Uterus (tissue), 4 donors: ENCODE measurements around the gene OR10A5. TPM values are rescaled to one million over a fixed set of nuclear protein-coding genes. Genes with fewer than 3 reads are reported as not detected.
"Not testable (repeated sequence)": the region's sequence is repeated elsewhere in the genome, so short reads cannot be mapped to it uniquely, and the experiment has no call there.

Experiments
- DNase-seq, 2 donors: peaks; one replicate each; pipeline ENCODE4 v3.0.0-alpha.2; 2019 to 2020
- H3K27ac ChIP-seq, 2 donors: fragments of 200-600 bp; sonication (generic); 1 replicate in 1 of 2; 2 replicates in 1 of 2; pipeline ENCODE4 v1.5.1; 2016 to 2018
- H3K27me3 ChIP-seq, 2 donors: fragments of 200-600 bp; sonication (generic); one replicate each; pipeline ENCODE4 v1.5.1; 2018 to 2019; ENCODE audit warnings: control low read depth in 1 of 2
- H3K36me3 ChIP-seq, 2 donors: fragments of 200-600 bp; sonication (generic); one replicate each; pipeline ENCODE4 v1.5.1; 2019; ENCODE audit warnings: control low read depth in 1 of 2
- H3K4me1 ChIP-seq, 2 donors: fragments of 200-600 bp; sonication (generic); one replicate each; pipeline ENCODE4 v1.5.1; 2018 to 2019; ENCODE audit warnings: control low read depth in 1 of 2
- H3K4me3 ChIP-seq, 2 donors: fragments of 200-600 bp; sonication (generic); 1 replicate in 1 of 2; 2 replicates in 1 of 2; pipeline ENCODE4 v1.5.1; 2018 to 2019; ENCODE audit warnings: mild to moderate bottlenecking in 1 of 2
- H3K9me3 ChIP-seq, 2 donors: fragments of 200-600 bp; sonication (generic); one replicate each; pipeline ENCODE4 v1.5.1; 2019; ENCODE audit warnings: control low read depth in 1 of 2
- POLR2A ChIP-seq, 2 donors: fragments of 450-650 bp; IDR thresholded peaks; one replicate each; pipeline ENCODE4 v1.6.1; 2016; ENCODE audit warnings: antibody characterized with exemption in 2 of 2, mild to moderate bottlenecking in 1 of 2, moderate library complexity in 1 of 2
- intact Hi-C: fragments of 100-400 bp; cut with DNase I; formaldehyde crosslinking; loops from one replicate; pipeline ENCODE4 v1.15.1; 2023; ENCODE audit warnings: low total_unique reads
- total RNA-seq, 4 donors: library from RNA; depleted of rRNA in 3 of 4; stranded (reverse); fragments of >200 nt in 3 of 4; gene quantifications; one replicate each; pipeline versions ENCODE4 v1.1.0 to v1.2.4, GENCODE V29; 2014 to 2023
- TF ChIP-seq, protein P1 (sequence below), 4 experiments: fragments of 200-600 bp in 2 of 4; fragments of 450-650 bp in 2 of 4; sonication (generic) in 2 of 4; IDR thresholded peaks; one replicate each; pipeline ENCODE4 v1.5.1; 2016 to 2019; ENCODE audit warnings: antibody characterized with exemption in 4 of 4, mild to moderate bottlenecking in 2 of 4, moderate library complexity in 1 of 4
- donor health status: DM: yes; HTN: yes; CAD: no.

The OR10A5 gene, protein sequence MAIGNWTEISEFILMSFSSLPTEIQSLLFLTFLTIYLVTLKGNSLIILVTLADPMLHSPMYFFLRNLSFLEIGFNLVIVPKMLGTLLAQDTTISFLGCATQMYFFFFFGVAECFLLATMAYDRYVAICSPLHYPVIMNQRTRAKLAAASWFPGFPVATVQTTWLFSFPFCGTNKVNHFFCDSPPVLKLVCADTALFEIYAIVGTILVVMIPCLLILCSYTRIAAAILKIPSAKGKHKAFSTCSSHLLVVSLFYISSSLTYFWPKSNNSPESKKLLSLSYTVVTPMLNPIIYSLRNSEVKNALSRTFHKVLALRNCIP
- not detected for total RNA-seq

DNA sequence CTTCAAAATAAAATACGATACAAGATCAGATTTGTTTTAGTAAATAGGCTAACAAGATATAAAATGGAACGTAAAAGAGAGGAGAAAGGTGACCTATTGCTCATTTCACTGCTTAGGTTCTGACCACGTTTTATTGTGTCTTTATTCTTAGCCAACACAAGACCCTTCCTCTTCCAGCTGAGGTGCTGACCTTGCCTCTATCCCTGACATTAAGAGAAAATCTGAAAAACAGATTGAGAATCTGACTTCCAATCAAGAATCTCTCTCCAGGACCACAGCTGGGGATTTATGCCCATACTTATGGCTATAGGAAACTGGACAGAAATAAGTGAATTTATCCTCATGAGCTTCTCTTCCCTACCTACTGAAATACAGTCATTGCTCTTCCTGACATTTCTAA is at the start of gene OR10A5:
OR10A5 (plus strand) TSS at position 301 of the 400 bp plus-strand sequence; CDS start at position 301, 0 bp downstream.
- no peak for DNase-seq
- intact Hi-C loops, result no loop called here
- H3K36me3 ChIP-seq, result no peaks in the 10 kb centered on the region

DNA sequence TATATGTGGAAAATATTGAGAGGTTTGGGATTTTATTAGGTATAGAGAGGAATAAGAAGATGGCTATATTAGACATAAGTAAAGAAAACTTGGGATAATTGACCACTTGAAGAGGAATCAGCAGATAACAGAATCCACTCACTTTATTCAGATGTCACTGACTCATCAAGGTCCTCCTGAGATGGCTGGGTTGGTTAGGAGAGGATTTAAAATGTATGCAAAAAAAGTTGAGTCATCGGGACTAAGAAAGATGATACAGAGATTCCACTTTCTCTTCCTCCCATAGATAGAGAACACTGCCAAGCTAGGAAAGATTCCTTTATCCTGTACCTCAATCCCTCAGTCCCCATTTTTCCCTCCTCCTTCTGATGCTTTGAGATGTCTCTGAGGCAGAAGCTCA is 46.1 kb upstream of the OR10A5 start, which contains the start of gene OR6A2:
OR6A2 (minus strand) TSS at position 288 of the 400 bp plus-strand sequence. CDS start 3,981 bp downstream, outside the sequence.
- intact Hi-C loops, result no loop called here
- Histone ChIP-seq H3K9me3 (peaks cover 0 to 3% of the 10 kb centered on the region in 2 donors), H3K27me3 (no peaks in the 10 kb centered on the region), H3K4me3 (no peak within 1 kb of the TSS), H3K4me1 (no peaks in the 10 kb centered on the region), H3K36me3 (no peaks in the 10 kb centered on the region), H3K27ac (no peak within 1 kb of the TSS)
- no peak for DNase-seq
- TF ChIP-seq, protein P1, sequence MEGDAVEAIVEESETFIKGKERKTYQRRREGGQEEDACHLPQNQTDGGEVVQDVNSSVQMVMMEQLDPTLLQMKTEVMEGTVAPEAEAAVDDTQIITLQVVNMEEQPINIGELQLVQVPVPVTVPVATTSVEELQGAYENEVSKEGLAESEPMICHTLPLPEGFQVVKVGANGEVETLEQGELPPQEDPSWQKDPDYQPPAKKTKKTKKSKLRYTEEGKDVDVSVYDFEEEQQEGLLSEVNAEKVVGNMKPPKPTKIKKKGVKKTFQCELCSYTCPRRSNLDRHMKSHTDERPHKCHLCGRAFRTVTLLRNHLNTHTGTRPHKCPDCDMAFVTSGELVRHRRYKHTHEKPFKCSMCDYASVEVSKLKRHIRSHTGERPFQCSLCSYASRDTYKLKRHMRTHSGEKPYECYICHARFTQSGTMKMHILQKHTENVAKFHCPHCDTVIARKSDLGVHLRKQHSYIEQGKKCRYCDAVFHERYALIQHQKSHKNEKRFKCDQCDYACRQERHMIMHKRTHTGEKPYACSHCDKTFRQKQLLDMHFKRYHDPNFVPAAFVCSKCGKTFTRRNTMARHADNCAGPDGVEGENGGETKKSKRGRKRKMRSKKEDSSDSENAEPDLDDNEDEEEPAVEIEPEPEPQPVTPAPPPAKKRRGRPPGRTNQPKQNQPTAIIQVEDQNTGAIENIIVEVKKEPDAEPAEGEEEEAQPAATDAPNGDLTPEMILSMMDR (IDR thresholded peaks at IDR 0.05), result no peak
- TF ChIP-seq POLR2A (IDR thresholded peaks at IDR 0.05), result no peak

More for the DNA sequence above, at the start of gene OR10A5:
- H3K4me3 ChIP-seq, result no peak within 1 kb of the TSS
- H3K9me3 ChIP-seq, result no peaks in the 10 kb centered on the region
- no peaks in the 10 kb centered on the region for H3K27me3 ChIP-seq
- H3K4me1 ChIP-seq, result no peaks in the 10 kb centered on the region
- no peak for TF ChIP-seq POLR2A (IDR thresholded peaks at IDR 0.05)
- TF ChIP-seq, protein P1 (IDR thresholded peaks at IDR 0.05), result no peak
- no peak within 1 kb of the TSS for H3K27ac ChIP-seq

DNA sequence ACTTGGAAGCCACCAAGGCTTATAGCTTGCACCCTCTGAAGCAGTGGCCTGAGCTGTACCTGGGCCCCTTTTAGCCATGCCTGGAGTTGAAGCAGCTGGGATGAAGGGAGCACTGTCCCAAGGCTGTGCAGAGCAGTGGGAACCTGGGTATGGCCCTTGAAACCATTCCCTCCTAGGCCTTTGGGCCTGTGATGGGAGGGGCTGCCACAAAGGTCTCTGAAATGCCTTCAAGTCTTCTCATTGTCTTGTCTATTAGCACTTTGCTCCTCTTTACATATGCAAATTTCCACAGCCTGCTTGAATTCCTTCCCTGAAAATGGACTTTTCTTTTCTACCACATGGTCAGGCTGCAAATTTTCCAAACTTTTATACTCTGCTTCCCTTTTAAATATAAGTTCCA is 44.4 kb upstream of the OR10A5 start:
- not testable (repeated sequence) for DNase-seq

DNA sequence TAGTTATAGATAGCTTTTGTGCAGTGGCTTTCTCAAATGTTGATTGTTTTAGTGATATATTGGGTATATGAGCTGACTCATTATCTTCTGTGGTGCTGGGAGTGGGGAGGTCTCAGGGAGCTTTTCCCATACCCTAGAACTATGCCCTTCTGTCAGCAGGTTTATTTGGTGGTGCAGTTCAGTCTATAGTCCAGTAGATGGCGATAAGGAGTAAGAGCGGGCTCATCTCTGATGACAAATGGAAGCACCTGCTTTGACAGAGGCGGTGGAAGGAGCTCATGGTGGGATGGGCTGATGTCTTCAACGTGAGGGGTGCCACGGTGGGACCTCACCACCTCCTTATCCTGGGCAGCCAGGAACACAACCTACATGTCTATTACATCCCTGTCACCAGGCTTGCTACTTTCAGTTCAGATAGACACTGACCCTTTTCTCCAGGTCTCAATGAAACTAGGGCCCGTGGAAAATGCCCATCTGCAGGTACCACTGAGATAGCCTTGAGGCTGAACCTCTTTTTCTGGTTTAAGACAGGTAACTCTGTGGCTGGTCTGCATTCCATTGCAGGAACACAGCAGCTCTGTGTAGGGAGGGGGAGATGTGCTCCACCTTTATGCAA is 33.0 kb upstream of the OR10A5 start:
- DNase-seq, result no peak
- no peak for TF ChIP-seq POLR2A (IDR thresholded peaks at IDR 0.05)
- TF ChIP-seq, protein P1 (IDR thresholded peaks at IDR 0.05), result peak; percentile 57 to 67 (median 60)
- Histone ChIP-seq H3K4me3 (no peak overlapping the region), H3K9me3 (no peaks in the 10 kb centered on the region), H3K36me3 (no peaks in the 10 kb centered on the region), H3K27ac (no peak overlapping the region), H3K27me3 (no peaks in the 10 kb centered on the region), H3K4me1 (no peaks in the 10 kb centered on the region)
- intact Hi-C loops, result no loop called here

More for the DNA sequence above, 44.4 kb upstream of the OR10A5 start:
- H3K36me3 ChIP-seq, H3K27me3 ChIP-seq, H3K4me1 ChIP-seq, H3K27ac ChIP-seq, intact Hi-C loops, H3K9me3 ChIP-seq, H3K4me3 ChIP-seq: not testable (repeated sequence)

GRCh38 chr11:6813656-6814055 is 31.8 kb upstream of the OR10A5 start:
- DNase-seq, result no peak
- Histone ChIP-seq H3K9me3 (no peaks in the 10 kb centered on the region), H3K4me3 (no peak overlapping the region), H3K4me1 (no peaks in the 10 kb centered on the region), H3K27ac (no peak overlapping the region), H3K36me3 (no peaks in the 10 kb centered on the region), H3K27me3 (no peaks in the 10 kb centered on the region)
- intact Hi-C loops, result no loop called here
- TF ChIP-seq, protein P1 (IDR thresholded peaks at IDR 0.05), result no peak
- no peak for TF ChIP-seq POLR2A (IDR thresholded peaks at IDR 0.05)
